ENCODE measurements around the gene GRM8. TPM values are rescaled to one million over a fixed set of nuclear protein-coding genes. Genes with fewer than 3 reads are reported as not detected.

Gene GRM8
- total and polyA plus RNA-seq, 10 of the 15 experiments (the other 5 are each of a cell fraction or from before 2014, with no cell fraction given) = 0.33 to 7.1 (median 0.45) TPM; not detected in 2

- TF ChIP-seq PBX3 (IDR thresholded peaks at IDR 0.05; ENCODE audit: insufficient replicate concordance, low read depth, low read length) (no peak), RAD51 (IDR thresholded peaks at IDR 0.05) (no peak), MTA3 (IDR thresholded peaks at IDR 0.05; ENCODE audit: borderline replicate concordance, low read length) (no peak), DPF2 (IDR thresholded peaks at IDR 0.05) (peak; percentile 49; the same call in 1 of the 2 replicates), JUNB (IDR thresholded peaks at IDR 0.05) (peak; percentile 70), E2F4 (IDR thresholded peaks at IDR 0.05; ENCODE audit: low read depth, low read length) (no peak), TCF3 (IDR thresholded peaks at IDR 0.05; ENCODE audit: borderline replicate concordance, insufficient read depth, low read depth, low read length) (no peak), ZBTB11 (CRISPR knock-in tag; IDR thresholded peaks at IDR 0.05) (no peak), STAT3 (IDR thresholded peaks at IDR 0.05; ENCODE audit: low read depth, low read length) (no peak), POLR2A (IDR thresholded peaks at IDR 0.05; ENCODE audit: low read depth, low read length) (no peak), CHD1 (IDR thresholded peaks at IDR 0.05; ENCODE audit: low read depth, low read length) (no peak), PML (IDR thresholded peaks at IDR 0.05; ENCODE audit: low read length) (no peak), CREM (IDR thresholded peaks at IDR 0.05; ENCODE audit: low read depth) (no peak), MTA2 (IDR thresholded peaks at IDR 0.05; ENCODE audit: low read depth) (0 out of 2 replicates have a peak, but pooled peaks have one; percentile 42), MYC (IDR thresholded peaks at IDR 0.05; ENCODE audit: insufficient read depth, insufficient read length, insufficient replicate concordance, low read length, severe bottlenecking) (no peak), EGR1 (IDR thresholded peaks at IDR 0.05; ENCODE audit: borderline replicate concordance in 1 of 2, low read depth in 2 of 2, low read length in 2 of 2) (no peak), ELK1 (IDR thresholded peaks at IDR 0.05; ENCODE audit: low read depth, low read length) (no peak), BMI1 (IDR thresholded peaks at IDR 0.05; ENCODE audit: borderline replicate concordance) (no peak), NFXL1 (IDR thresholded peaks at IDR 0.05; ENCODE audit: borderline replicate concordance) (no peak), ZNF24 (IDR thresholded peaks at IDR 0.05) (no peak), MEF2A (IDR thresholded peaks at IDR 0.05; ENCODE audit: insufficient read depth, low read depth, low read length) (no peak), ZNF207 (IDR thresholded peaks at IDR 0.05; ENCODE audit: borderline replicate concordance) (no peak), PAX5 (IDR thresholded peaks at IDR 0.05; ENCODE audit: borderline replicate concordance, low read depth, low read length) (no peak), NR2C2 (IDR thresholded peaks at IDR 0.05; ENCODE audit: borderline replicate concordance, control insufficient read depth, insufficient read length, low read depth) (no peak), HDAC6 (IDR thresholded peaks at IDR 0.05; ENCODE audit: unreplicated experiment) (no peak), WRNIP1 (IDR thresholded peaks at IDR 0.05; ENCODE audit: borderline replicate concordance, low read depth, low read length) (no peak), EED (IDR thresholded peaks at IDR 0.05; ENCODE audit: low read depth) (no peak)
Observed at GRCh38 chr7:126780993-126781392, 471.7 kb downstream of the GRM8 start (continued).

Data from GM12878 (cell line).